LNCAP (cell line): ENCODE measurements around the gene OR6N2.

Source experiments
- CTCF ChIP-seq: fragments of 450-650 bp; IDR thresholded peaks from 2 replicates; pipeline ENCODE4 v1.5.1; 2017; ENCODE audit warnings: mild to moderate bottlenecking

Gene OR6N2

GRCh38 chr1:158813164-158813563, 32.2 kb upstream of the OR6N2 start:
- no peak for TF ChIP-seq CTCF

- no peak for TF ChIP-seq CTCF
These were observed 31.3 kb upstream of the OR6N2 start for GRCh38 chr1:158812336-158812735.

GRCh38 chr1:158810311-158810710, 29.3 kb upstream of the OR6N2 start:
- no peak for TF ChIP-seq CTCF

- no peak for TF ChIP-seq CTCF
These were observed 28.9 kb upstream of the OR6N2 start for GRCh38 chr1:158809862-158810261.

- no peak for TF ChIP-seq CTCF
These were observed 28.3 kb upstream of the OR6N2 start for GRCh38 chr1:158809256-158809655.

- no peak for TF ChIP-seq CTCF
These were observed 26.0 kb upstream of the OR6N2 start for GRCh38 chr1:158806916-158807536.

GRCh38 chr1:158803678-158804077, 22.7 kb upstream of the OR6N2 start:
- TF ChIP-seq CTCF = no peak

- TF ChIP-seq CTCF = no peak
These were observed 20.4 kb upstream of the OR6N2 start for GRCh38 chr1:158801396-158801795.
